SK-N-SH (cell line): ENCODE measurements around the gene PRSS56. TPM values are rescaled to one million over a fixed set of nuclear protein-coding genes. Genes with fewer than 3 reads are reported as not detected.

Experiments used
- CTCF ChIA-PET: fragments of 300-600, 350-600 bp; formaldehyde crosslinking; extraction: SDS; loops from one replicate; lab custom pipeline; 2021; lab: Yijun Ruan, JAX
- POLR2A ChIA-PET: fragments of 350-600 bp; sonication (Branson Sonifier 250); formaldehyde crosslinking; extraction: SDS; loops from one replicate; lab custom pipeline; 2020; ENCODE audit warnings: antibody characterized with exemption, inconsistent platforms; lab: Yijun Ruan, JAX
- DNase-seq: peaks from one replicate; pipeline ENCODE4 v3.0.0; 2012
- H2AFZ ChIP-seq: fragments of 200-600 bp; sonication (generic); 2 replicates; pipeline ENCODE4 v1.8.1; 2016; ENCODE audit warnings: antibody characterized with exemption, mild to moderate bottlenecking, low read depth
- H3F3A ChIP-seq: fragments of 200-600 bp; sonication (generic); replicated peaks from 2 replicates; pipeline ENCODE3; 2016; ENCODE audit warnings: antibody characterized with exemption, mild to moderate bottlenecking; ENCODE audit not compliant: insufficient read depth
- H3K27ac ChIP-seq, 2 experiments: fragments of 200-500 bp in 1 of 2; fragments of 200-600 bp in 1 of 2; sonication (Bioruptor generic) in 1 of 2; sonication (generic), shearing (Covaris generic) in 1 of 2; 2 replicates each; pipeline versions ENCODE4 v1.5.1 to v1.6.1; 2014 to 2016; ENCODE audit warnings: low read depth in 2 of 2, inconsistent platforms in 1 of 2, low read length in 1 of 2, mild to moderate bottlenecking in 1 of 2, mixed read lengths in 1 of 2
- H3K27me3 ChIP-seq: fragments of 200-600 bp; sonication (generic), shearing (Covaris generic); 2 replicates; pipeline ENCODE4 v1.6.1; 2016; ENCODE audit warnings: mixed run types; ENCODE audit not compliant: insufficient read depth
- H3K36me3 ChIP-seq, 2 experiments: fragments of 200-500 bp in 1 of 2; fragments of 200-600 bp in 1 of 2; sonication (Bioruptor generic) in 1 of 2; sonication (generic) in 1 of 2; replicated peaks in 1 of 2; 2 replicates each; pipeline versions ENCODE3 to v1.5.1; 2014 to 2016; ENCODE audit warnings: low read length in 1 of 2, mild to moderate bottlenecking in 1 of 2; ENCODE audit not compliant: insufficient read depth in 2 of 2, control insufficient read depth in 1 of 2
- H3K4me1 ChIP-seq, 2 experiments: fragments of 200-500 bp in 1 of 2; fragments of 200-600 bp in 1 of 2; sonication (Bioruptor generic) in 1 of 2; sonication (generic), shearing (Covaris generic) in 1 of 2; 2 replicates each; pipeline versions ENCODE4 v1.5.1 to v1.6.1; 2014 to 2016; ENCODE audit warnings: low read depth in 1 of 2, low read length in 1 of 2, mixed run types in 1 of 2; ENCODE audit not compliant: insufficient read depth in 2 of 2, control insufficient read depth in 1 of 2
- H3K4me2 ChIP-seq: fragments of 200-600 bp; sonication (generic), shearing (Covaris generic); 2 replicates; pipeline ENCODE4 v1.6.1; 2017; ENCODE audit warnings: mixed run types
- H3K4me3 ChIP-seq, 2 experiments: fragments of 200-500 bp in 1 of 2; fragments of 200-600 bp in 1 of 2; sonication (Bioruptor generic) in 1 of 2; sonication (generic), shearing (Covaris generic) in 1 of 2; 2 replicates each; pipeline versions ENCODE4 v1.5.1 to v1.8.1; 2014 to 2016; ENCODE audit warnings: low read depth in 2 of 2, inconsistent platforms in 1 of 2, low read length in 1 of 2, mild to moderate bottlenecking in 1 of 2, mixed read lengths in 1 of 2, moderate library complexity in 1 of 2
- H3K79me2 ChIP-seq: fragments of 200-600 bp; sonication (generic); 2 replicates; pipeline ENCODE4 v1.8.1; 2017; ENCODE audit warnings: mild to moderate bottlenecking; ENCODE audit not compliant: insufficient read depth
- H3K9ac ChIP-seq: fragments of 200-600 bp; sonication (generic); 2 replicates; pipeline ENCODE4 v1.6.1; 2017; ENCODE audit warnings: mixed run types
- H3K9me2 ChIP-seq: fragments of 200-600 bp; sonication (generic); 2 replicates; pipeline ENCODE4 v1.6.1; 2017; ENCODE audit warnings: mixed run types
- H3K9me3 ChIP-seq: fragments of 200-600 bp; sonication (generic); 2 replicates; pipeline ENCODE4 v1.6.1; 2017; ENCODE audit warnings: mixed run types, mild to moderate bottlenecking, moderate library complexity
- H4K20me1 ChIP-seq: fragments of 200-600 bp; sonication (generic); 2 replicates; pipeline ENCODE4 v1.6.1; 2017; ENCODE audit warnings: mild to moderate bottlenecking, mixed run types; ENCODE audit not compliant: insufficient read depth
- CTCF ChIP-seq: fragments of 200-600 bp; sonication (generic); IDR thresholded peaks from 2 replicates; pipeline ENCODE4 v1.6.1; 2017; ENCODE audit warnings: antibody characterized with exemption, mild to moderate bottlenecking, moderate library complexity
- EZH2phosphoT487 ChIP-seq: fragments of 200-600 bp; sonication (generic); IDR thresholded peaks from 2 replicates; pipeline ENCODE4 v1.6.1; 2017; ENCODE audit warnings: low read depth, mixed run types, mild to moderate bottlenecking, antibody characterized with exemption, moderate library complexity, borderline replicate concordance
- FOSL2 ChIP-seq: IDR thresholded peaks from 2 replicates; pipeline ENCODE4 v1.4.0; 2012; ENCODE audit warnings: low read depth, mild to moderate bottlenecking, moderate library complexity, borderline replicate concordance
- GABPA ChIP-seq: IDR thresholded peaks from 2 replicates; pipeline ENCODE4 v1.4.0; 2012; ENCODE audit warnings: low read depth, mild to moderate bottlenecking
- IRF3 ChIP-seq: fragments of 150-350 bp; IDR thresholded peaks from 2 replicates; pipeline ENCODE4 v1.6.1; 2016; ENCODE audit warnings: mild to moderate bottlenecking, low read depth, low read length
- RCOR1 ChIP-seq: fragments of 150-350 bp; IDR thresholded peaks from 2 replicates; pipeline ENCODE4 v1.6.1; 2017; ENCODE audit warnings: antibody characterized with exemption, low read length
- REST ChIP-seq: IDR thresholded peaks from 2 replicates; pipeline ENCODE4 v1.6.1; 2012; ENCODE audit warnings: mild to moderate bottlenecking, low read depth, low read length, moderate library complexity
- RXRA ChIP-seq: IDR thresholded peaks from 2 replicates; pipeline ENCODE4 v1.4.0; 2012; ENCODE audit warnings: low read depth, mild to moderate bottlenecking, borderline replicate concordance
- SMC3 ChIP-seq: IDR thresholded peaks from 2 replicates; pipeline ENCODE4 v1.6.1; 2012; ENCODE audit warnings: low read depth, low read length, improper control_type of control experiment
- TEAD4 ChIP-seq: IDR thresholded peaks from 2 replicates; pipeline ENCODE4 v1.4.0; 2012; ENCODE audit warnings: mild to moderate bottlenecking, borderline replicate concordance; ENCODE audit not compliant: insufficient read depth
- WGBS: methylation state at CpG from one replicate; pipeline ENCODE4 v1.1.6; 2017; ENCODE audit warnings: low lambda C conversion rate; 5-methylcytosine and 5-hydroxymethylcytosine counted together
- polyA plus RNA-seq, 3 experiments: library from polyadenylated mRNA; depleted of rRNA; stranded (reverse); fragments of >200 nt; gene quantifications; 2 replicates each; pipeline ENCODE4 v1.2.3, GENCODE V29; 2012

PRSS56 gene
- polyA plus RNA-seq, 1 of the 3 experiments (the other 2 are of a cell fraction), result not detected

GRCh38 chr2:232485348-232485756 is 34.8 kb upstream of the PRSS56 start:
- Histone ChIP-seq H3K4me3 (no peak overlapping the region), H4K20me1 (no peaks in the 10 kb centered on the region), H3K9me3 (no peaks in the 10 kb centered on the region), H3F3A (no peaks in the 10 kb centered on the region), H3K79me2 (no peaks in the 10 kb centered on the region), H3K27ac (no peak overlapping the region), H3K27me3 (peaks cover 18% of the 10 kb centered on the region), H2AFZ (no peak overlapping the region), H3K9me2 (no peaks in the 10 kb centered on the region), H3K4me2 (no peak overlapping the region), H3K36me3 (no peaks in the 10 kb centered on the region), H3K4me1 (peaks cover 0 to 2% of the 10 kb centered on the region in 2 experiments; a peak in 1 of 4 replicates), H3K9ac (no peak overlapping the region)
- 39% methylated on average over 22 of the region's 22 CpGs for WGBS
- TF ChIP-seq REST (no peak), IRF3 (no peak), RCOR1 (no peak), SMC3 (no peak), GABPA (no peak), EZH2phosphoT487 (no peak), CTCF (no peak), FOSL2 (no peak), RXRA (no peak), TEAD4 (no peak)
- CTCF ChIA-PET, result interaction anchor here (0.8 to 1.4 kb wide), 4 partner anchors 11 to 40 kb away, joined by 3 to 4 read pairs (median 4); no protein-coding TSS in a partner anchor
- no peak for DNase-seq
- POLR2A ChIA-PET, result no interaction called here
